Spleen (tissue), 13 donors: Measurements from ENCODE around the gene RNF31. TPM values are rescaled to one million over a fixed set of nuclear protein-coding genes. Genes with fewer than 3 reads are reported as not detected.

Experiments
- DNase-seq: peaks from one replicate; pipeline ENCODE4 v3.0.0-alpha.2; 2020
- H3K27ac ChIP-seq, 8 donors: fragments of 200-600 bp; sonication (generic) in 7 of 8; 1 replicate in 4 of 8; 2 replicates in 4 of 8; pipeline versions ENCODE4 v1.5.0 to v1.8.0; 2016 to 2021; ENCODE audit warnings: inconsistent platforms in 4 of 8, mild to moderate bottlenecking in 4 of 8, moderate library complexity in 1 of 8
- H3K27me3 ChIP-seq, 7 donors: fragments of 200-600 bp; sonication (generic) in 6 of 7; replicated peaks in 1 of 7; 1 replicate in 4 of 7; 2 replicates in 3 of 7; pipeline versions ENCODE4 v1.5.0 to v1.8.0; 2016 to 2021; ENCODE audit warnings: inconsistent platforms in 3 of 7, mild to moderate bottlenecking in 1 of 7
- H3K36me3 ChIP-seq, 6 donors: fragments of 200-600 bp; sonication (generic) in 5 of 6; 1 replicate in 4 of 6; 2 replicates in 2 of 6; pipeline versions ENCODE4 v1.5.0 to v1.8.0; 2016 to 2021; ENCODE audit warnings: inconsistent platforms in 2 of 6
- H3K4me1 ChIP-seq, 6 donors: fragments of 200-600 bp; sonication (generic) in 5 of 6; 1 replicate in 3 of 6; 2 replicates in 3 of 6; pipeline versions ENCODE4 v1.5.0 to v1.8.0; 2016 to 2021; ENCODE audit warnings: inconsistent platforms in 3 of 6
- H3K4me3 ChIP-seq, 8 donors: fragments of 200-600 bp; sonication (generic) in 7 of 8; 1 replicate in 4 of 8; 2 replicates in 4 of 8; pipeline versions ENCODE4 v1.5.0 to v1.8.0; 2016 to 2021; ENCODE audit warnings: inconsistent platforms in 4 of 8, mild to moderate bottlenecking in 4 of 8, moderate library complexity in 2 of 8
- H3K9me3 ChIP-seq, 8 donors: fragments of 200-600 bp; sonication (generic) in 7 of 8; 1 replicate in 4 of 8; 2 replicates in 4 of 8; pipeline versions ENCODE4 v1.5.0 to v1.8.0; 2016 to 2021; ENCODE audit warnings: inconsistent platforms in 4 of 8
- POLR2A ChIP-seq, 3 donors: fragments of 450-650 bp; IDR thresholded peaks; one replicate each; pipeline ENCODE4 v1.5.1; 2017; ENCODE audit warnings: antibody characterized with exemption in 3 of 3, mild to moderate bottlenecking in 1 of 3
- POLR2AphosphoS5 ChIP-seq, 3 donors: sonication (generic); formaldehyde crosslinking; IDR thresholded peaks; one replicate each; pipeline ENCODE4 v1.5.1; 2017; ENCODE audit warnings: antibody characterized with exemption in 3 of 3
- WGBS, 5 donors: extraction: QIAGEN DNeasy Blood & Tissue Kit in 3 of 5; methylation state at CpG; one replicate each; pipeline versions ENCODE4 v1.1.5 to v1.1.7; 2013 to 2018; 5-methylcytosine and 5-hydroxymethylcytosine counted together
- intact Hi-C: fragments of 100-400 bp; cut with DNase I; formaldehyde crosslinking; loops from one replicate; pipeline ENCODE4 v1.15.0; 2023; ENCODE audit warnings: low total_unique reads
- long read RNA-seq, 2 donors: transcript quantifications; one replicate each; lab custom pipeline, GENCODE V29; 2026
- polyA plus RNA-seq, 3 donors: library from polyadenylated mRNA; stranded (reverse); fragments of 200-250 nt; gene quantifications; one replicate each; pipeline ENCODE4 v1.2.1, GENCODE V29; 2013
- total RNA-seq, 7 donors: library from RNA; depleted of rRNA in 3 of 7; stranded (reverse); fragments of >200 nt in 3 of 7; fragmentation: NEBNext Ultra II Directional in 4 of 7; extraction: Animal tissue kit (Norgen Biotek cat#: 25700) in 4 of 7; gene quantifications; one replicate each; pipeline versions ENCODE4 v1.1.0 to v1.2.1, GENCODE V29; 2016 to 2021
- TF ChIP-seq, protein P1 (sequence below), 11 experiments: fragments of 200-600 bp in 7 of 11; fragments of 450-650 bp in 4 of 11; sonication (generic) in 4 of 11; IDR thresholded peaks in 8 of 11; conservative IDR thresholded peaks in 3 of 11; 1 replicate in 7 of 11; 2 replicates in 4 of 11; pipeline versions ENCODE4 v1.4.0 to v1.8.0; 2016 to 2021; ENCODE audit warnings: antibody characterized with exemption in 11 of 11, inconsistent platforms in 4 of 11, mild to moderate bottlenecking in 1 of 11
- donor health status: healthy with polysubstance abuse.
- donor health status: DM: no; HTN: no; CAD: no; lungs with moderate emphysema.
- donor health status: DM: no; HTN: no; CAD: no.
- donor health status: Bipolar disorder and iron deficiency.
- donor health status: healthy.
- donor health status: DM: no; HTN: no; CAD: no.
- donor health status: DM: yes; HTN: yes; CAD: no.

Gene RNF31
- 100 to 1,000 TPM in 3 of 7 donors, 10 to 100 TPM in 4; 61.9 to 113 (median 96.9) TPM for total RNA-seq
- polyA plus RNA-seq: 100 to 1,000 TPM in 2 of 3 donors, 10 to 100 TPM in 1; 56.5 to 148 (median 122) TPM
- long read RNA-seq, donor 1, partial matches to known transcripts: 0 of 3 reads
- long read RNA-seq, donor 1, other reads (novel, unspliced or antisense): 0 of 3 reads
- long read RNA-seq, donor 2, partial matches to known transcripts: 0 of 2 reads
- long read RNA-seq, donor 2, other reads (novel, unspliced or antisense): 0 of 2 reads

DNA sequence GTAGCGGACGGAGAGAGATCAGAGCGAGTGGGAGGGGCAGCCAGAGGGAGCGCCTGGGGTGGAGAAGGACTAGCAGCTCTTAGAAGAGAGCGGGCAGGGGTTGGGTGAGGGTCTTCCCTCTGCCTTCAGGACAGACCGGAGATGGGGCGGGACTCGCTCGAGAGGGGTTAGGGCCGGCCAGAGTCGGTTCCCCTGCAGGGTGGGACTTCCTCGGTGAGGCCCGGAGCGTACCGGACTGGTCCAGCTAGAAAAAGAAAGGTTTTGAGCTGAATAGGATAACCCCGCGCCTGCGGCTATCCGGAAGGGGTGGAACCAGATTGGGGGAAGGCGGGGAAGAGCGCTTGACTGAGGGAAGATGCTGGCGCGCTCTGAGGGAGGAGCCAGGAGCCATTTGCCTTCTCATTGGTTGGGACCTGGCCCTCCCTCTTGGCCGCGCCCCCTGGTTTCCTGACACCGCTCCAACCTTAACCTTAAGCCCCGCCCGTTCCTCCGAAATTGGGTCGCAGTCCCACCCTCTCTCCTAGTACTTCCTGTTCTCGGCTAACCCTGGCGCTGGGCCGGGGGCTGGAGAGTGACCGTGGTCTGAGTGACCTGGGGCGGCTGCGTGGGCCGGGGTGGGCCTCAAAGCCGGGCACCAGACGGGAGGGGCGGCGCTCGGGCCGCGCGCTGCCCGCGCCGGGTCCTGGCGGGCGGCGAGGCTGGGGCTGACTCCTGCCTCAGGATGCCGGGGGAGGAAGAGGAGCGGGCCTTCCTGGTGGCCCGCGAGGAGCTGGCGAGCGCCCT lies at the start of gene RNF31:
TSS of gene RNF31 (plus strand) at position 521 of the 783 bp plus-strand sequence. CDS start at position 722, 201 bp downstream.
- Histone ChIP-seq H3K4me1 (peaks cover 27 to 83% (median 62%) of the 10 kb centered on the region in 6 donors), H3K36me3 (peaks cover 9 to 74% (median 53%) of the 10 kb centered on the region in 6 donors), H3K27me3 (no peaks in the 10 kb centered on the region), H3K4me3 (peak within 1 kb of the TSS; percentile 76 to 99 (median 95)), H3K27ac (peak within 1 kb of the TSS; percentile 89 to 99 (median 96)), H3K9me3 (no peaks in the 10 kb centered on the region)
- intact Hi-C loops: no loop called here
- peak; percentile 99 for DNase-seq
- WGBS, 5 donors: 0 to 1% (median 1%) methylated on average over 25 to 57 of the region's 57 CpGs
- TF ChIP-seq, protein P1, sequence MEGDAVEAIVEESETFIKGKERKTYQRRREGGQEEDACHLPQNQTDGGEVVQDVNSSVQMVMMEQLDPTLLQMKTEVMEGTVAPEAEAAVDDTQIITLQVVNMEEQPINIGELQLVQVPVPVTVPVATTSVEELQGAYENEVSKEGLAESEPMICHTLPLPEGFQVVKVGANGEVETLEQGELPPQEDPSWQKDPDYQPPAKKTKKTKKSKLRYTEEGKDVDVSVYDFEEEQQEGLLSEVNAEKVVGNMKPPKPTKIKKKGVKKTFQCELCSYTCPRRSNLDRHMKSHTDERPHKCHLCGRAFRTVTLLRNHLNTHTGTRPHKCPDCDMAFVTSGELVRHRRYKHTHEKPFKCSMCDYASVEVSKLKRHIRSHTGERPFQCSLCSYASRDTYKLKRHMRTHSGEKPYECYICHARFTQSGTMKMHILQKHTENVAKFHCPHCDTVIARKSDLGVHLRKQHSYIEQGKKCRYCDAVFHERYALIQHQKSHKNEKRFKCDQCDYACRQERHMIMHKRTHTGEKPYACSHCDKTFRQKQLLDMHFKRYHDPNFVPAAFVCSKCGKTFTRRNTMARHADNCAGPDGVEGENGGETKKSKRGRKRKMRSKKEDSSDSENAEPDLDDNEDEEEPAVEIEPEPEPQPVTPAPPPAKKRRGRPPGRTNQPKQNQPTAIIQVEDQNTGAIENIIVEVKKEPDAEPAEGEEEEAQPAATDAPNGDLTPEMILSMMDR (IDR thresholded peaks at IDR 0.05 in 8 of 11, conservative IDR thresholded peaks at IDR 0.05 in 3 of 11): peak in 2 of 11 experiments; percentile 14 to 39
- TF ChIP-seq POLR2A (IDR thresholded peaks at IDR 0.05) (no peak), POLR2AphosphoS5 (IDR thresholded peaks at IDR 0.05) (peak; percentile 81 to 85 (median 84))

GRCh38 chr14:24098229-24098926 lies 48.9 kb upstream of the RNF31 start:
- H3K9me3 ChIP-seq: no peaks in the 10 kb centered on the region
- no peaks in the 10 kb centered on the region for H3K27me3 ChIP-seq
- peaks cover 9 to 37% (median 21%) of the 10 kb centered on the region in 6 donors for H3K4me1 ChIP-seq
- peaks cover 0 to 69% (median 45%) of the 10 kb centered on the region in 6 donors for H3K36me3 ChIP-seq
- no peak overlapping the region for H3K27ac ChIP-seq
- intact Hi-C loops: no loop called here
- 94 to 98% (median 96%) methylated on average over 16 of the region's 16 CpGs for WGBS, 5 donors
- no peak overlapping the region for H3K4me3 ChIP-seq
- TF ChIP-seq POLR2AphosphoS5 (IDR thresholded peaks at IDR 0.05) (no peak), POLR2A (IDR thresholded peaks at IDR 0.05) (no peak)
- TF ChIP-seq, protein P1 (IDR thresholded peaks at IDR 0.05 in 8 of 11, conservative IDR thresholded peaks at IDR 0.05 in 3 of 11): no peak
- peak; percentile 64 for DNase-seq

DNA sequence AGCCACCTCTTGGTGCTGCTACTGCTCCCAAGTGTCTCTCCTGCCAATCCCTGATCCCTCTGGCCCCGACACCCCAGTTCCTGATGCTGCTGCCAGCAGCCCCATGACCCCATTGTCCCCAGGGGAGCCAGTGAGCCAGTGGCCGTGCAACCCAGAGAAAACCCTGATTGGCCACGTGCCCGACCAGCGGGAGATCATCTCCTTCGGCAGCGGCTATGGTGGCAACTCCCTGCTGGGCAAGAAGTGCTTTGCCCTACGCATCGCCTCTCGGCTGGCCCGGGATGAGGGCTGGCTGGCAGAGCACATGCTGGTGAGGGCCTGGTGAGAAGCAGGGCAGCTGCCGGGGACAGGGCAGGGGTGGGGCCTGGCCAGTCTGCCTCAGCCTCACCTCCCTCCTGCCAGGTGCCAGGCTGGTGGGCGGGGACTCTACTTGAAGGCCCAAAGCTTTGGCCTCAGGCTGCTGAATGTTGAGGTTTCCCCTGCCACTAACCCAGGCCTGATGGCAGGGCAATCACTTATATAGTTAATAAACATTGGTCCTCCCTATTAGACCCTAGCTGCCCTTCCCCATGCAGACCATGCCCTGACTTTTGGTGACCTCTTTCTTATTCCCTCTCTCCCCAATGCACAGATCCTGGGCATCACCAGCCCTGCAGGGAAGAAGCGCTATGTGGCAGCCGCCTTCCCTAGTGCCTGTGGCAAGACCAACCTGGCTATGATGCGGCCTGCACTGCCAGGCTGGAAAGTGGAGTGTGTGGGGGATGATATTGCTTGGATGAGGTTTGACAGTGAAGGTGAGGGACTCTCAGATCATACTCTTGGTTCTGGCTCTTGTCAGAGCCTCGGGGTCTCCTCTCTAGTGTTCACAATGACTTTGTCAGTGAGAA lies 48.1 kb upstream of the RNF31 start:
- intact Hi-C loops: no loop called here
- peak; percentile 74 for DNase-seq
- no peaks in the 10 kb centered on the region for H3K9me3 ChIP-seq
- H3K27ac ChIP-seq: no peak overlapping the region
- H3K27me3 ChIP-seq: no peaks in the 10 kb centered on the region
- TF ChIP-seq POLR2AphosphoS5 (IDR thresholded peaks at IDR 0.05) (no peak), POLR2A (IDR thresholded peaks at IDR 0.05) (no peak)
- TF ChIP-seq, protein P1 (IDR thresholded peaks at IDR 0.05 in 8 of 11, conservative IDR thresholded peaks at IDR 0.05 in 3 of 11): no peak
- no peak overlapping the region for H3K4me3 ChIP-seq
- WGBS, 5 donors: 92 to 96% (median 94%) methylated on average over 10 to 17 of the region's 17 CpGs
- H3K4me1 ChIP-seq: peaks cover 6 to 31% (median 15%) of the 10 kb centered on the region in 6 donors
- H3K36me3 ChIP-seq: peaks cover 0 to 77% (median 52%) of the 10 kb centered on the region in 6 donors
